GM12878 (cell line): ENCODE data around the gene AGBL4.

ENCODE experiments used
- CREB1 ChIP-seq: IDR thresholded peaks from 2 replicates; pipeline ENCODE4 v1.6.1; 2012; ENCODE audit warnings: low read depth, mild to moderate bottlenecking, inconsistent platforms
- POLR2A ChIP-seq: IDR thresholded peaks from 2 replicates; pipeline ENCODE4 v1.6.1; 2011; ENCODE audit warnings: low read depth, mild to moderate bottlenecking, low read length
- TF ChIP-seq, protein P1 (sequence below), 3 experiments: IDR thresholded peaks in 2 of 3; conservative IDR thresholded peaks in 1 of 3; 2 replicates each; pipeline ENCODE4 v1.5.1; 2011; ENCODE audit warnings: low read depth in 3 of 3, low read length in 3 of 3, mild to moderate bottlenecking in 3 of 3, control low read depth in 2 of 3, moderate library complexity in 2 of 3, inconsistent platforms in 1 of 3, mixed read lengths in 1 of 3; ENCODE audit not compliant: control insufficient read depth in 2 of 3, insufficient read depth in 1 of 3; ENCODE audit errors: extremely low read depth in 1 of 3

GRCh38 chr1:48790397-48790796 is 1233.4 kb downstream of the AGBL4 start:
- no peak for TF ChIP-seq CREB1
- no peak for TF ChIP-seq POLR2A
- TF ChIP-seq, protein P1, sequence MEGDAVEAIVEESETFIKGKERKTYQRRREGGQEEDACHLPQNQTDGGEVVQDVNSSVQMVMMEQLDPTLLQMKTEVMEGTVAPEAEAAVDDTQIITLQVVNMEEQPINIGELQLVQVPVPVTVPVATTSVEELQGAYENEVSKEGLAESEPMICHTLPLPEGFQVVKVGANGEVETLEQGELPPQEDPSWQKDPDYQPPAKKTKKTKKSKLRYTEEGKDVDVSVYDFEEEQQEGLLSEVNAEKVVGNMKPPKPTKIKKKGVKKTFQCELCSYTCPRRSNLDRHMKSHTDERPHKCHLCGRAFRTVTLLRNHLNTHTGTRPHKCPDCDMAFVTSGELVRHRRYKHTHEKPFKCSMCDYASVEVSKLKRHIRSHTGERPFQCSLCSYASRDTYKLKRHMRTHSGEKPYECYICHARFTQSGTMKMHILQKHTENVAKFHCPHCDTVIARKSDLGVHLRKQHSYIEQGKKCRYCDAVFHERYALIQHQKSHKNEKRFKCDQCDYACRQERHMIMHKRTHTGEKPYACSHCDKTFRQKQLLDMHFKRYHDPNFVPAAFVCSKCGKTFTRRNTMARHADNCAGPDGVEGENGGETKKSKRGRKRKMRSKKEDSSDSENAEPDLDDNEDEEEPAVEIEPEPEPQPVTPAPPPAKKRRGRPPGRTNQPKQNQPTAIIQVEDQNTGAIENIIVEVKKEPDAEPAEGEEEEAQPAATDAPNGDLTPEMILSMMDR (IDR thresholded peaks at IDR 0.05 in 2 of 3, conservative IDR thresholded peaks at IDR 0.05 in 1 of 3; ENCODE audit: control insufficient read depth in 2 of 3, extremely low read depth in 1 of 3, insufficient read depth in 1 of 3, low read depth in 3 of 3, low read length in 3 of 3), result no peak
